Fibroblast of skin of back (primary cell): ENCODE measurements around the gene ONECUT3. TPM values are rescaled to one million over a fixed set of nuclear protein-coding genes. Genes with fewer than 3 reads are reported as not detected.
"Not testable (repeated sequence)": the region's sequence is repeated elsewhere in the genome, so short reads cannot be mapped to it uniquely, and the experiment has no call there.

Experiments used
- DNase-seq: peaks from one replicate; pipeline ENCODE4 v3.0.0-alpha.2; 2013
- polyA plus RNA-seq, 2 experiments: library from polyadenylated mRNA; unstranded; fragments of 120-200 nt; gene quantifications; one replicate each; pipeline ENCODE4 v1.2.1, GENCODE V29; 2013; ENCODE audit not compliant: insufficient read length in 2 of 2

ONECUT3 gene
- not detected for polyA plus RNA-seq (2013, experiment 1 of 2; ENCODE audit: insufficient read length)
- not detected for polyA plus RNA-seq (2013, experiment 2 of 2; ENCODE audit: insufficient read length)

DNA sequence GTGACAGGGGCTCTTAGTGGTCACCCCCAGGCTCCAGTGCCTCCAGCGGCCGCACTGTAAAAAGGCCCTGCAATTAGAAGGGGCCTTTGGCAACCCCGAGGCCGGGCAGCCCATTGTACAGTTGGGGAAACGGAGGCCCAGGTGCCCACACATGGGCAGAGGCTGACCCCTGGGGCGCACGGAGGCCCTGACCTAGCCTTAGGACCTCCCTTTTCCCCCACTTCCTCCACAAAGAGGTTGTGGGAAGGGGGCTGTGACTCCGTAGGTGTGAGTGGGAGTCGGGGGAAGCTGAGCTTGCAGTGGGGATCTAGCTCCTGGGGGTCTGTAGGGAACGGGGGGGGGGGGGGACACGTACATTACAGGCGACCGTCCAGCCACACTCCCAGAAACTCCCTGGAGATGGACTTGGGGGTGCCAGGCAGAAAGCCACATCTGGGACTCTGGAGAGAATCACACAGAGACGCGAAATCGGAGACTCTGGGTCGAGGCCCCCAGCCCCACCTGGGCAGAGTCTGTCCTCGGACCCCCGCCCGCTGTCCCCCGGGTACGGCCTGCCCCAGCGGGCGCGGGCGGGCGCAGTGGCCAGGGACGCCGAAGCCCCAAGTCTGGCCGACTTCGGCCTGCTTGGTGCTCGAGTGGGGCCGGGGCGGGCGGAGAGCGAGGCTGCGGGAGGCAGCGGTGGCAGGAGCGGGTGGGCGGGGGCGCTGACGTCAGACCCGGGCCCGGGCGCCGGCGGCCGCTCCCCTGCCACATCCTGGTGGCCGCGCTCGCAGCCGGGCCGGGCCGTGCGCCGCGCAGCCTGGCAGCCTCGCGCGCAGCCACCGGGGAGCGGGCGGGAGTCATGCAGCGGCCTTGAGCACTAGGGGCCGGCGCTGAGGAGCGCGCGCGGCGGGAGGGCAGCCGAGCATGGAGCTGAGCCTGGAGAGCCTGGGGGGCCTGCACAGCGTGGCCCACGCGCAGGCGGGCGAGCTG, at the start of gene ONECUT3:
ONECUT3 (plus strand) TSS at position 750 of the 972 bp plus-strand sequence; CDS start at position 907, 157 bp downstream.
- no peak for DNase-seq

DNA sequence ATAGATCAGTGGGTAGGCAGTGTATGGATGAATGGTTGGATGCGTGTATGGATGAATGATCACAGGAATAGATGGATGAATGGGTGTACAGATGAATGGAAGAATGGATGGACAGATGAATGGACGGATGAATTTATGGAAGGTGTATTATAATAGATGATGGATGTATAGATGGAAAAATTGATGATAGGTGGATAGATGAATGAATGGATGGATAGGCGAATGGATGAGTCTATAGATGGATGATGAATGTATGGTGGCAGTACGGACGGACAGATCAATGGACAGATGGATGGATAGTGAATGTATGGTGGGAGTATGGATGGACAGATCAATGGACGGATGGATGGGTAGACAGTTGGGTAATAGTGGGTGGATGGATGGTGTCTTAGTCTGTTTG, 49.0 kb upstream of the ONECUT3 start:
- no peak for DNase-seq

DNA sequence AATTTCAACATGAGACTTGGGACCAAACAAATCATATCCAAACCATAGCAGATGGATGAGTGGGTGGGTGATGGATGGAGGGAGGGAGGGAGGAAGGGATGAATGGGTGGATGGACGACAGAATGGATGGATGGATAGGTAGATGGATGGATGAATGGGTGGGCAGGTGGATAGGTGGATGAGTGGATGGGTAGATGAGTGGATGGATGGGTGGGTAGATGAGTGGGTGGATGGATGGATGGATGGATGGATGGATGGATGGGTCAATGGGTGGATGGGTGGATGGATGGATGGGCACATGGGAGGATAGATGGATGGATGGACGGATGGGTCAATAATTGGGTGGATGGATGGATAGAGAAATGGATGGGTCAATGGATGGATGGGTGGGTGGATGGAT, 47.9 kb upstream of the ONECUT3 start:
- DNase-seq = no peak

DNA sequence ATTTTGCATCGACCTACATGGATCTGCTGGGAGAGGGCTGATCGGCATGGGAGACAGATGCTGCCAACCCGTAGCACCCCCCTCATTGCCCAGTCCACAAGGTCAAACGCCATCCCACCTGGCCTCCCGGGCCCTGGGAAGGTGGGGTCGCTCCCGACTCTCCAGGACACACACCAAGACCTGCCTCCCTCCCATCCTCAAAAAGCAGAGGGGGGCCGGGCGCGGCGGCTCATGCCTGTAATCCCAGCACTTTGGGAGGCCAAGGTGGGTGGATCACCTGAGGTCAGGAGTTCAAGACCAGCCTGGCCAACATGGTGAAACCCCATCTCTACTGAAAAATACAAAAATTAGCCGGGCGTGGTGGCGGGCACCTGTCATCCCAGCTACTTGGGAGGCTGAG, 46.7 kb upstream of the ONECUT3 start:
- not testable (repeated sequence) for DNase-seq

GRCh38 chr19:1707240-1707639, 46.1 kb upstream of the ONECUT3 start:
- DNase-seq = no peak

- DNase-seq = no peak
Measured at GRCh38 chr19:1713170-1713569, 40.1 kb upstream of the ONECUT3 start.

- no peak for DNase-seq
Measured at GRCh38 chr19:1715540-1715939, 37.8 kb upstream of the ONECUT3 start.

DNA sequence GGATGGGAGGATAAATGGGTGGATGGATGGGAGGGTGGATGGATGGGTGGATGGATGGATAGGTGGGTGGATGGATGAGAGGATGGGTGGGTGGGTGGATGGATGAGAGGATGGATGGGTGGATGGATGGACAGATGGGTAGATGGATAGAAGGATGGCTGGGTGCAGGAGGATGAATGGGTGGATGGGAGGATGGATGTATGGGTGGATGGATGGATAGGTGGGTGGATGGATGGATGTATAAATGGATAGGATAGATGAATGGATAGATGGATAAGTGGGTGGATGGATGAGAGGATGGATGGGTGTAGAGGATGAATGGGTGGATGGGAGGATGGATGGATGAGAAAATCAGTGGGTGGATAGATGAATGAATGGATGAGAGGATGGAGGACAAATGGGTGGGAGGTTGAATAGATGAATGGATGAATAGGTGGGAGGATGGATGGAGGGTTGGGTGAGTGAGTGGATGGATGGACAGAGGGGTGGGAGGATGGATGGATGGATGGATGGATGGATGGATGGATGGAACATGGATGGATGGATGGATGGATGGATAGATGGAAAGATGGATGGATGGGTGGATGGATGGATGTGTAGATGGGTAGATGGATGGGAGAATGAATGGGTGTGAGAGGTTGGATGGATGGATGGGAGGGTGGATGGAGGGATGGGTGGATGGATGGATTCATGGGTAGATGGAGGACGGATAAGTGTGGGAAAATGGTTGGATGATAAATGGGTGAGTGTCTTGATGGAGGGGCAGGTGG, 35.9 kb upstream of the ONECUT3 start:
- DNase-seq = no peak

- DNase-seq = no peak
Measured at GRCh38 chr19:1717970-1718264, 35.4 kb upstream of the ONECUT3 start.

DNA sequence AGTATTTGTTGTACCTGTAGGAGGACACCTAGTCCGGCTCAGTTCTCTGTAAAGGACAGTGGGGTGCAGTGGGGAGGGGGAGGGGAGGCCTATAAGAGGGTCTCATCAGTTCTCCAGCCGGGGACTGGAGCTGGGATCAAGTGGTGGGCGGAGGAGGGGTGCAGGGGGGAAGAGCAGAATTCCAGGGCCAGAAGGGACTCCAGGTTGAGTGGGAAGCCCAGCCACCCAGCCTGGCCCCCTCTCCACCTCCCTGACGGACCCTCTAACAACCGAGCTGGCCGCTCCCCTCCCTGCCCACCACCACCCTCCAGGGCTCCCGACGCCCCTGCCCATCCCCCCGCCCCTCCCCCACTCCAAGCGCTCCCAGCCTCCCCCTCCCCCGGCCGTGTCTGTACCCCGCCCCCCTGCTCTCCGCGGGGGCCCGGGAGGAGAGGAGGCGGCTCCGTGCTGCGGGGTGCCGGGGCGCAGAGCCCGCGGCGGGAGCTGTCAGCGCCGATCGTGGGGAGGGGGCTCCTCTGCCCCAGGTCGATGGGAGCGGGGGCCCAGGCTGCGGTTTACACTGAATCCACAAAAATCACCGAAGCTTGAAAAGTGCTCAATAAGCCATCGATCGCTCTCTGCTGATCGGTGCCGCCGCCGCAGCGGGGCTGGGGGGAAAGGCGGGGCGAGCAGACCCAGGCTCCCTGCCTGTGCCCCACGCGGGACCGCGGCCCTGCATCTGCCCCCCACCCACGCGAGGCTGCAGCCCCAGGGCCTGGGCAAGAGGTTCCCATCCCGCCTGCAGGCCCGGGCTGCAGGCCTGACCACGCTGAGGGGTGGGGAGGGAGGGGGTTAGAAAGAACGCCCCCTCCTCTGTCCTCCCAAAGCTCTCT, 34.6 kb upstream of the ONECUT3 start:
- no peak for DNase-seq

GRCh38 chr19:1719519-1719918, 33.8 kb upstream of the ONECUT3 start:
- DNase-seq = no peak

DNA sequence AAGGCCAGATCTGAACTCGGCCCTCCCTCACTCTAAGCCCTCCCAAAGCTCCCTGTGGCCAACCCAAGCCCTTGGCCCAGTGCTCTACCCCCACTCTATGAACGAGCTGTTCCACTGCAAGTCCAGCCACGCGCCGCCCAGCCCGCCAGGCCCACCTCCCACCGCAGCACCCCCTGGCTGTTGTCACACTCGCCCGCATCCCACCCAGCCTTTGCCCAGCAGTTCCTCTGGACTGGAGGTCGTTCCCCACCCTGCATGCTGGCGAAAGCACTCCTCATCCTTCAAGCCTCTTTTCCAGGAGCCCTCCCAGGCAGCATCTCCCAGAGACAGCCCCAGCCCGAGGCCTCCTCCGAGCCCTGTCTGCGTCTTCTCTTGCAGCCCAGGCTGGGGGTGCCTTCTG, 33.1 kb upstream of the ONECUT3 start:
- DNase-seq = no peak

DNA sequence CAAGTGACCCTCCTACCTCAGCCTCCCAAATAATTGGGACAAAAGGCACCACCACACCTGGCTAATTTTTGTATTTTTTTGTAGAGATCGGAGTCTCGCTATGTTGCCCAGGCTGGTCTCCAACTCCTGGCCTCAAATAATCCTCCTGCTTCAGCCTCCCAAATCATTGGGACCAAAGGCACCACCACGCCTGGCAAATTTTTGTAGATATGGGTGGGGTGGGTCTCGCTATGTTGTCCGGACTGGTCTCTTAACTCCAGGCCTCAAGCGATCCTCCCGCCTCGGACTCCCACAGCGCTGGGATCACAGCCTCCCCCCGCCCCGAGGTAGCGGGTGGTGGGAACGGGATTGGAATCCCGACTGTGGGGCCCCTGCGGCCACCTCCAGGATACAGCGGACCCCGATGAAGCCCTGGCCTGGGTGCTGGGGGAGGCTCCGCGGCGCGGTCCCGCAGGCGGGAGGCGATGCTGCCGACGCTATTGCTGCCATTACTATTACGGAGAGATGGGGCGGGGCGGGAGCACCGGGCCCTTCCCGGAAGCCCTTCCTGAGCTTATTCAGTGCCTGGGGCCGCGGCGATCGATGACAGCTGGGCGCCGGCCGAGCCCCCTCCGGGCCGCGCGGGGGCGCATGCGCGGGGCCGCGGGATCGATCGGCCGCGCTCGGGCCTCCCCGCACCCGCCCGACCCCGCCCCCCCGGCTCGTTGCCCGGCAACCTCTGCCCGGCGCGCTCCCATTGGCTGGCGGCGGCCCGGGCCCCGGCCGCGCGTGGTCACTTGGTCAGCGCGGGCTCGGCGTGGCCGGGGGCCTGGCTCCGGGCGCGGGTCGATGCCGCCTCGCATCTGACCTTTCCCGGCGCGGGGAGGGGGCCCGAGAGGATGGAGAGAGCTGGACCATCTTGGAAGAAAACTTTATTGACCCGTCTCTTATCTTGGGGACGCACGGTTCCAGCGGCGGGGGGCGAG, 27.9 kb upstream of the ONECUT3 start:
- peak; percentile 54 for DNase-seq

DNA sequence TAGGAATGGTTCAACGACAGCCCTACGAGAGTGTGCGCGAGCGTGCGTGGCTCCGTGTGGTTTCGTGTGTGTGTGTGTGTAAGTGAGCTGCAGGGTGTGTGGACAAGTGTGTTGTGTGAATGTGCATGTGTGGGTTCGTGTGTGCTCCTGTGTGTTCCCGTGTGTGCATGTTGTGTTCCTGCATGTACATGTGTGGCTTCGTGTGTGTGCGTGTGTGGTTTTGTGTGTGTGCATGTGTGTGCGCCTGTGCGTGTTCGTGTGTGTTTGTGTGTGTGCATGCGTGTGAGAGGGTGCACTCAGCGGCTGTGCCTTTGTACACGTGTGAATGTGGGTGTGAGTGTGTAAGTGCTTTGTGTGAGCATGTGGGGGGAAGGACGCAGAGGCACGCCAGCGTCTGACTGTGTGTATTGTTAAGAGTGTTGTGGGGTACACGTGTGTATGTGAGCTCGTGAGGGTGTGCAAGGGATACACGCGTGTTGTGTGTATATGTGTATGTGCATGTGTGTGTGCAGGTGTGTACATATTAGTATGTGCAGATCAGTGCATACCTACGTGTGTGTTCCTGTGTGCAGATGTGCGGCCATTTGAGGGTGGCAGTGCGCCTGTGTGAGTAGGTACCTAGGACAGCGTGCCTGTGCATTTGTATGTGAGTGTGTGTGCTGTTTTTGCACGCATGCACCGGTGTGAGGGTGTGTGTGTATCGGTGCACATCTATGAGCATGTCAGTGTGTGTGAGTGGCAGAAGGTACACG, 24.3 kb upstream of the ONECUT3 start:
- DNase-seq = no peak

GRCh38 chr19:1729568-1729925, 23.8 kb upstream of the ONECUT3 start:
- no peak for DNase-seq

DNA sequence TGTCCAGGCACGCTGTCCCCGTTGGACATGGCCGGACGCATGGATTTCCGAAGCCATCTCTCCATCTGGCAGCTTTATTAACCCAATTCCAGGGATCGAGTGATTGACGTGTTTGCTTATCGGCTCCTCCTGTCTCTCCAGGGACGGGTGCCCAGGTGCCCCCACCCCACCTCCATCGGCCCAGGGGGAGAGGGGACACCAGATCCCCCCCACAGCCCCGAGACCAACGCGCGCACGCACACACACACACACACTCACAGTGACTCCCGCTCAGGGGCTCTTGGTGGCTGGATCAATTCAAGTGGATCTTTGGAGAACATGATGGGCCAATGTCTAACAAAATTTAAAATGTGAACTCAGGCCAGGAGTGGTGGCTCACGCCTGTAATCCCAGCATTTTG, 23.1 kb upstream of the ONECUT3 start:
- DNase-seq = no peak

- DNase-seq = no peak
Measured at GRCh38 chr19:1734321-1734966, 18.9 kb upstream of the ONECUT3 start.

DNA sequence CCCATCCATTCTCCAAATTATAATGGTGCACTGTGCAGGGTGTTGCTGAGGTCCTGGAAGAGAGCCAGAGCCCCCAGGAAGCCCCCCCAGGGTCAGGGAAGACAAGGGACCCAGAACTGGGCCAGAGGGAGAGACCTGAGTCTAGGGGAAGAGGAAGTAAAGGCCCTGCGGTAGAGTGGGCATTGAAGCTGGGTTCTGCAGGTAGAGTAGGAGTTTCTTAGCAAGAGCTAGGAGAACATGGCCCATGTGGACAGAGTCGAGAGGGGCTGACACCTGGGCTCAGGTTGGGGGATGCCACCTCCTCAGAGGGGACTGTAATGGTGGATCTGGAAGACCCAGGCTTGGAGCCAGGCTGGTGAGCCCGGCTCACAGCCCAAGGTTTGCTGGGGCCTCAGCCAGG, 17.0 kb upstream of the ONECUT3 start:
- no peak for DNase-seq

- no peak for DNase-seq
Measured at GRCh38 chr19:1736927-1737326, 16.4 kb upstream of the ONECUT3 start.

DNA sequence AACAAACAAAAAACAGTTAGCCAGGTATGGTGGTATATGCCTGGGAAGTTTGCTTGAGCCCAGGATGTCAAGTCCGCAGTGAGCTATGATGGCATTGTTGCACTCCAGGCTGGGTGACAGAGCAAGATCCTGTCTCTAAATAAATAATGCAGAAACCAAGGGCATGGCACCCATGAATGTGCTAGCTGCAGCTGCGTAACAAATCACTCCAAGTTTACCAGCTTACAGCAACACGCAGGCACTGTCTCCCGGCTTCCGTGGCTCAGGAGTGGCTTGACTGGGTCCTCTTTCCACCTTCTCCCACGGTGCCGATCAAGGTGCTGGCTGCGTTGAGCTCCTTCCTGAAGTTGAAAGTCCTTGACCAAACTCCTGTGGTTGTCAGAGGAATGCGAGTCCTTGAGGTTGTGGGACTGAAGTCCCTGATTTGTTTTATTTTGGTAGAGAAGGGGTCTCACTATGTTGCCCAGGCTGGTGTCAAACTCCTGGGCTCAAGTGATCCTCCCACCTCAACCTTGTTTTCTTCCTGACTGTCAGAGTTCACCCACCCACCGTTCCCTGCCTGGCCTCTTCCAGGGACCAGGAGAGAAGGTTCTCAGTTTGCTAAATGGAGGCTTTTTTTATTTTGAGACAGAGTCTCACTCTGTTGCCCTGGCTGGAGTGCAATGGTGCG, 13.2 kb upstream of the ONECUT3 start:
- no peak for DNase-seq
